GM23338 (cell line): ENCODE results near the gene SPNS3. TPM values are rescaled to one million over a fixed set of nuclear protein-coding genes. Genes with fewer than 3 reads are reported as not detected.
A peak's percentile ranks its signal among the peaks of the same experiment; 100 is the strongest.

Experiments used
- ATAC-seq: fragments of 200-7000 bp; cut with Tn5 transposase; 3 replicates; pipeline ENCODE4 v1.9.1; 2020
- DNase-seq: peaks from one replicate; pipeline ENCODE4 v3.0.0-alpha.2; 2015; ENCODE audit warnings: low spot score
- H2AFZ ChIP-seq: fragments of 200-600 bp; sonication (generic); 2 replicates; pipeline ENCODE4 v1.8.0; 2016; ENCODE audit warnings: antibody characterized with exemption, mild to moderate bottlenecking, moderate library complexity
- H3F3A ChIP-seq: fragments of 200-600 bp; sonication (generic); replicated peaks from 2 replicates; pipeline ENCODE4 v1.8.0; 2017; ENCODE audit warnings: antibody characterized with exemption, mixed run types, low read depth
- H3K27ac ChIP-seq: fragments of 200-600 bp; sonication (generic); 2 replicates; pipeline ENCODE4 v1.6.1; 2016; ENCODE audit warnings: low read depth
- H3K27me3 ChIP-seq: fragments of 200-600 bp; sonication (generic); 2 replicates; pipeline ENCODE4 v1.8.0; 2016; ENCODE audit warnings: mild to moderate bottlenecking, mixed run types, moderate library complexity; ENCODE audit not compliant: insufficient read depth
- H3K36me3 ChIP-seq: fragments of 200-600 bp; sonication (generic); 2 replicates; pipeline ENCODE4 v1.8.0; 2016; ENCODE audit warnings: mild to moderate bottlenecking; ENCODE audit not compliant: insufficient read depth
- H3K4me1 ChIP-seq: fragments of 200-600 bp; sonication (generic); 2 replicates; pipeline ENCODE4 v1.8.0; 2016; ENCODE audit warnings: mild to moderate bottlenecking, moderate library complexity; ENCODE audit not compliant: insufficient read depth
- H3K4me2 ChIP-seq: fragments of 200-600 bp; sonication (generic); 2 replicates; pipeline ENCODE4 v1.7.1; 2017; ENCODE audit warnings: mixed run types
- H3K4me3 ChIP-seq: fragments of 200-600 bp; sonication (generic); 2 replicates; pipeline ENCODE4 v1.6.1; 2016; ENCODE audit warnings: mixed run types
- H3K79me2 ChIP-seq: fragments of 200-600 bp; sonication (generic); replicated peaks from 2 replicates; pipeline ENCODE4 v1.8.0; 2017; ENCODE audit warnings: mild to moderate bottlenecking; ENCODE audit not compliant: insufficient read depth
- H3K9me2 ChIP-seq: fragments of 200-600 bp; sonication (generic); 2 replicates; pipeline ENCODE4 v1.8.0; 2017; ENCODE audit not compliant: insufficient read depth
- H4K20me1 ChIP-seq: fragments of 200-600 bp; sonication (generic); replicated peaks from 2 replicates; pipeline ENCODE4 v1.8.0; 2017; ENCODE audit warnings: mild to moderate bottlenecking; ENCODE audit not compliant: insufficient read depth
- H3K27ac Mint-ChIP-seq: 2 replicates; pipeline ENCODE4 v1.8.0; 2020; ENCODE audit warnings: inconsistent platforms, mild to moderate bottlenecking, moderate library complexity, mixed read lengths
- H3K27me3 Mint-ChIP-seq: 3 replicates; pipeline ENCODE4 v1.8.0; 2022; ENCODE audit warnings: low read depth, mild to moderate bottlenecking, moderate library complexity, mixed read lengths, inconsistent platforms; ENCODE audit not compliant: insufficient read depth, poor library complexity
- H3K36me3 Mint-ChIP-seq: 3 replicates; pipeline ENCODE4 v1.8.0; 2021; ENCODE audit warnings: low read depth, mild to moderate bottlenecking, inconsistent platforms, moderate library complexity, mixed read lengths
- H3K4me1 Mint-ChIP-seq: 3 replicates; pipeline ENCODE4 v1.8.0; 2020; ENCODE audit warnings: mild to moderate bottlenecking, inconsistent platforms, mixed read lengths
- H3K4me3 Mint-ChIP-seq: 3 replicates; pipeline ENCODE4 v1.8.0; 2021; ENCODE audit warnings: moderate library complexity, mild to moderate bottlenecking, inconsistent platforms, mixed read lengths
- H3K9me3 Mint-ChIP-seq: 3 replicates; pipeline ENCODE4 v1.8.0; 2020; ENCODE audit warnings: moderate library complexity, mild to moderate bottlenecking, inconsistent platforms, mixed read lengths
- POLR2AphosphoS5 ChIP-seq: IDR thresholded peaks from 2 replicates; pipeline ENCODE4 v1.6.1; 2016; ENCODE audit warnings: antibody characterized with exemption, low read depth
- STAT1 ChIP-seq: IDR thresholded peaks from one replicate; pipeline ENCODE4 v1.6.1; 2016; ENCODE audit warnings: antibody characterized with exemption; ENCODE audit not compliant: unreplicated experiment
- ZNF331 ChIP-seq: fragments of 250-450 bp; sonication (Bioruptor Pico); IDR thresholded peaks from 2 replicates; pipeline ENCODE4 v1.5.0; 2020; ENCODE audit warnings: low read depth, mild to moderate bottlenecking, moderate library complexity
- ZNF462 ChIP-seq: fragments of 250-450 bp; sonication (Bioruptor Pico); IDR thresholded peaks from 2 replicates; pipeline ENCODE4 v1.5.0; 2020; ENCODE audit warnings: mild to moderate bottlenecking, moderate library complexity
- polyA plus RNA-seq: library from polyadenylated mRNA; unstranded; fragments of >200 nt; fragmentation: Nextera tagmentation; extraction: Ambion mirVana; gene quantifications from 2 replicates; pipeline ENCODE4 v1.2.1, GENCODE V29; 2016
- total RNA-seq: library from RNA; depleted of rRNA; stranded (reverse); fragments of >200 nt; shearing (Covaris generic); gene quantifications from 2 replicates; pipeline ENCODE4 v1.2.3, GENCODE V29; 2014

SPNS3 gene
- total and polyA plus RNA-seq, 2 experiments from 2014 or later: not detected

- no peak for TF ChIP-seq STAT1
- Mint-ChIP-seq H3K36me3 (no peaks in the 10 kb centered on the region; the same call in 2 of the 3 replicates), H3K4me1 (peaks cover 6% of the 10 kb centered on the region), H3K27me3 (peaks cover 2% of the 10 kb centered on the region), H3K9me3 (no peaks in the 10 kb centered on the region; the same call in 2 of the 3 replicates), H3K4me3 (no peak overlapping the region; the same call in 2 of the 3 replicates), H3K27ac (no peak overlapping the region)
- Histone ChIP-seq H4K20me1 (no peaks in the 10 kb centered on the region), H3K36me3 (no peaks in the 10 kb centered on the region), H3F3A (0 out of 2 replicates have a peak, but pooled peaks cover 2% of the 10 kb centered on the region), H2AFZ (no peak overlapping the region), H3K9me2 (no peaks in the 10 kb centered on the region), H3K27ac (no peak overlapping the region), H3K79me2 (no peaks in the 10 kb centered on the region), H3K27me3 (no peaks in the 10 kb centered on the region), H3K4me2 (no peak overlapping the region), H3K4me3 (no peak overlapping the region), H3K4me1 (peaks cover 9% of the 10 kb centered on the region)
- ATAC-seq (no peak), DNase-seq (no peak)
These were observed 46.6 kb upstream of the SPNS3 start for GRCh38 chr17:4387137-4387536.

DNA sequence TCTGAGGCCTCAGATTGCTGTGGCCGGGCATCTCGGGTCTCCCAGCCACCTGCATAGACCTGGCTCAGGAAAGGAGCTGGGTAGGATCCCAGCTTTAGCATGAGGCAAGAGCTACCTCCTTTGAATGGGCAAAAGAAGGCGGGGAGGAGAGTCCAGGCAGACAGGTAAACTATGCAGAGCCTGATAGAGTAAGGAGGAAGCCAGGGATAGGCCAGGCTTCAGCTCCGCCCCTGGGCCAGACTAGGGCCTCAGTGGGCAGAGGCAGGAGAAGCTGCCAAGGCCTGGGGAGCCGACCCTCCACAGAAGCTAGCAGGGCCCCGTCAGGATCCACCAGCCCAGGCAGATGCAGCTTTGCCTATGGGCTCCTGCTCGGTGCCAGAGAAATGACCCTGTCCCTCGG is 44.7 kb upstream of the SPNS3 start:
- Histone ChIP-seq H3K79me2 (no peaks in the 10 kb centered on the region), H2AFZ (peak overlapping the region; percentile 60), H3K27ac (peak overlapping the region; percentile 88), H3K4me1 (peaks cover 14% of the 10 kb centered on the region), H3K27me3 (no peaks in the 10 kb centered on the region), H4K20me1 (no peaks in the 10 kb centered on the region), H3K36me3 (no peaks in the 10 kb centered on the region), H3K4me3 (no peak overlapping the region), H3K9me2 (no peaks in the 10 kb centered on the region), H3K4me2 (0 out of 2 replicates have a peak overlapping the region, but pooled peaks have one; percentile 30), H3F3A (0 out of 2 replicates have a peak, but pooled peaks cover 2% of the 10 kb centered on the region)
- Mint-ChIP-seq H3K4me1 (peaks cover 11% of the 10 kb centered on the region), H3K27me3 (peaks cover 6% of the 10 kb centered on the region), H3K36me3 (no peaks in the 10 kb centered on the region; the same call in 2 of the 3 replicates), H3K9me3 (no peaks in the 10 kb centered on the region; the same call in 2 of the 3 replicates), H3K4me3 (no peak overlapping the region), H3K27ac (peak overlapping the region; percentile 89)
- TF ChIP-seq ZNF331 (CRISPR knock-in tag) (no peak), ZNF462 (no peak), POLR2AphosphoS5 (peak; percentile 36; the same call in 1 of the 2 replicates)
- ATAC-seq: peak; percentile 96
- DNase-seq: peak; percentile 69
